ENCODE measurements around the gene PEAK3.
A peak's percentile ranks its signal among the peaks of the same experiment; 100 is the strongest.

Gene PEAK3

GRCh38 chr19:2315121-2315817, 33.3 kb upstream of the PEAK3 start:
- no peak for DNase-seq (ENCODE audit: low spot score)

GRCh38 chr19:2312820-2313501, 31.0 kb upstream of the PEAK3 start:
- DNase-seq (ENCODE audit: low spot score): no peak

- no peak for DNase-seq (ENCODE audit: low spot score)
Measured at GRCh38 chr19:2311093-2311492, 29.1 kb upstream of the PEAK3 start.

- peak; percentile 36 for DNase-seq (ENCODE audit: low spot score)
Measured at GRCh38 chr19:2309734-2310362, 27.9 kb upstream of the PEAK3 start.

GRCh38 chr19:2308114-2308556, 26.2 kb upstream of the PEAK3 start, which contains the start of gene LINGO3:
Gene LINGO3 (minus strand): TSS chr19:2308154. CDS start chr19:2291776, 16,378 bp downstream.
- peak; percentile 56 for DNase-seq (ENCODE audit: low spot score)

- DNase-seq (ENCODE audit: low spot score): no peak
Measured at GRCh38 chr19:2307518-2308012, 25.6 kb upstream of the PEAK3 start.

GRCh38 chr19:2306971-2307370, 25.0 kb upstream of the PEAK3 start:
- DNase-seq (ENCODE audit: low spot score): no peak

- no peak for DNase-seq (ENCODE audit: low spot score)
Measured at GRCh38 chr19:2306281-2306806, 24.4 kb upstream of the PEAK3 start.

GRCh38 chr19:2305452-2306280, 23.7 kb upstream of the PEAK3 start:
- DNase-seq (ENCODE audit: low spot score): no peak

GRCh38 chr19:2303211-2303798, 21.3 kb upstream of the PEAK3 start:
- DNase-seq (ENCODE audit: low spot score): no peak

- no peak for DNase-seq (ENCODE audit: low spot score)
Measured at GRCh38 chr19:2302319-2303210, 20.6 kb upstream of the PEAK3 start.

- DNase-seq (ENCODE audit: low spot score): no peak
Measured at GRCh38 chr19:2300533-2300932, 18.6 kb upstream of the PEAK3 start.

- no peak for DNase-seq (ENCODE audit: low spot score)
Measured at GRCh38 chr19:2296141-2296540, 14.2 kb upstream of the PEAK3 start.

- peak; percentile 83 for DNase-seq (ENCODE audit: low spot score)
Measured at GRCh38 chr19:2294687-2295335, 12.8 kb upstream of the PEAK3 start.

GRCh38 chr19:2291185-2291751, 9.3 kb upstream of the PEAK3 start:
- no peak for DNase-seq (ENCODE audit: low spot score)

- DNase-seq (ENCODE audit: low spot score): no peak
Measured at GRCh38 chr19:2290441-2291184, 8.6 kb upstream of the PEAK3 start.

- no peak for DNase-seq (ENCODE audit: low spot score)
Measured at GRCh38 chr19:2289714-2290435, 7.9 kb upstream of the PEAK3 start.
